Esophagus muscularis mucosa (tissue), 4 donors: ENCODE results near the gene TMEM131L. TPM values are rescaled to one million over a fixed set of nuclear protein-coding genes. Genes with fewer than 3 reads are reported as not detected.

Source experiments
- DNase-seq: peaks from one replicate; pipeline ENCODE4 v3.0.0-alpha.2; 2017; ENCODE audit errors: extremely low spot score
- H3K27ac ChIP-seq, 4 donors: fragments of 200-600 bp; sonication (generic); replicated peaks in 1 of 4; 1 replicate in 3 of 4; 2 replicates in 1 of 4; pipeline ENCODE4 v1.5.1; 2016 to 2019; ENCODE audit warnings: mild to moderate bottlenecking in 1 of 4
- H3K27me3 ChIP-seq, 4 donors: fragments of 200-600 bp; sonication (generic); one replicate each; pipeline versions ENCODE4 v1.5.1 to v1.6.0; 2016 to 2019
- H3K36me3 ChIP-seq, 4 donors: fragments of 200-600 bp; sonication (generic); one replicate each; pipeline ENCODE4 v1.5.1; 2016 to 2019
- H3K4me1 ChIP-seq, 4 donors: fragments of 200-600 bp; sonication (generic); one replicate each; pipeline ENCODE4 v1.5.1; 2016 to 2019
- H3K4me3 ChIP-seq, 4 donors: fragments of 200-600 bp; sonication (generic); 1 replicate in 2 of 4; 2 replicates in 2 of 4; pipeline ENCODE4 v1.5.1; 2016 to 2019; ENCODE audit warnings: mild to moderate bottlenecking in 4 of 4, moderate library complexity in 1 of 4
- H3K9me3 ChIP-seq, 4 donors: fragments of 200-600 bp; sonication (generic); 1 replicate in 3 of 4; 2 replicates in 1 of 4; pipeline ENCODE4 v1.5.1; 2016 to 2019
- CTCF ChIP-seq, 3 experiments: fragments of 200-600 bp in 2 of 3; fragments of 450-650 bp in 1 of 3; sonication (generic) in 2 of 3; IDR thresholded peaks; one replicate each; pipeline ENCODE4 v1.5.1; 2017 to 2019; ENCODE audit warnings: antibody characterized with exemption in 3 of 3, mild to moderate bottlenecking in 2 of 3, moderate library complexity in 1 of 3
- EP300 ChIP-seq: sonication (generic); formaldehyde crosslinking; IDR thresholded peaks from one replicate; pipeline ENCODE4 v1.6.1; 2017; ENCODE audit warnings: antibody characterized with exemption
- POLR2A ChIP-seq: fragments of 450-650 bp; IDR thresholded peaks from one replicate; pipeline ENCODE4 v1.6.1; 2017; ENCODE audit warnings: antibody characterized with exemption, moderate library complexity, mild to moderate bottlenecking, low read depth
- POLR2AphosphoS5 ChIP-seq, 2 donors: sonication (generic); formaldehyde crosslinking; IDR thresholded peaks; one replicate each; pipeline ENCODE4 v1.6.1; 2017; ENCODE audit warnings: antibody characterized with exemption in 2 of 2
- WGBS: methylation state at CpG from one replicate; pipeline ENCODE4 v1.1.5; 2018; 5-methylcytosine and 5-hydroxymethylcytosine counted together
- intact Hi-C: fragments of 100-400 bp; cut with DNase I; formaldehyde crosslinking; loops from one replicate; pipeline ENCODE4 v1.15.1; 2023
- total RNA-seq, 4 donors: library from RNA; depleted of rRNA; stranded (reverse); fragments of >200 nt; gene quantifications; one replicate each; pipeline versions ENCODE4 v1.1.0 to v1.2.1, GENCODE V29; 2016

Gene TMEM131L
- total RNA-seq, 4 donors from 2014 or later: 10.3 to 16.3 (median 12.1) TPM

- peaks cover 39 to 60% (median 46%) of the 10 kb centered on the region in 4 donors for H3K4me1 ChIP-seq
- no peaks in the 10 kb centered on the region for H3K27me3 ChIP-seq
- no peak for DNase-seq
- no peak overlapping the region for H3K4me3 ChIP-seq
- intact Hi-C loops: no loop called here
- no peak for TF ChIP-seq CTCF (IDR thresholded peaks at IDR 0.05)
- no peak for TF ChIP-seq POLR2A
- no peak for TF ChIP-seq POLR2AphosphoS5 (IDR thresholded peaks at IDR 0.05)
- no peak for TF ChIP-seq EP300
- H3K27ac ChIP-seq: peak overlapping the region; percentile 21 to 40 (median 32)
- WGBS: 65% methylated on average over 5 of the region's 5 CpGs
- H3K9me3 ChIP-seq: no peaks in the 10 kb centered on the region
- no peaks in the 10 kb centered on the region for H3K36me3 ChIP-seq
These were observed 57.1 kb downstream of the TMEM131L start for GRCh38 chr4:153523164-153523796.

GRCh38 chr4:153523941-153524386 lies 57.8 kb downstream of the TMEM131L start:
- peak overlapping the region; percentile 21 to 40 (median 32) for H3K27ac ChIP-seq
- H3K4me1 ChIP-seq: peaks cover 39 to 59% (median 45%) of the 10 kb centered on the region in 4 donors
- H3K4me3 ChIP-seq: no peak overlapping the region
- DNase-seq: peak; percentile 74
- WGBS: 31% methylated on average over 4 of the region's 4 CpGs
- intact Hi-C loops: no loop called here
- no peaks in the 10 kb centered on the region for H3K9me3 ChIP-seq
- TF ChIP-seq POLR2A (no peak), EP300 (no peak), CTCF (IDR thresholded peaks at IDR 0.05) (no peak), POLR2AphosphoS5 (IDR thresholded peaks at IDR 0.05) (no peak)
- no peaks in the 10 kb centered on the region for H3K27me3 ChIP-seq
- no peaks in the 10 kb centered on the region for H3K36me3 ChIP-seq

- Histone ChIP-seq H3K36me3 (no peaks in the 10 kb centered on the region), H3K9me3 (no peaks in the 10 kb centered on the region), H3K4me3 (no peak overlapping the region), H3K4me1 (peaks cover 39 to 59% (median 46%) of the 10 kb centered on the region in 4 donors), H3K27ac (peak overlapping the region; percentile 21 to 40 (median 32)), H3K27me3 (no peaks in the 10 kb centered on the region)
- DNase-seq: peak; percentile 26
- intact Hi-C loops: no loop called here
- WGBS: 87% methylated on average over 4 of the region's 4 CpGs
- no peak for TF ChIP-seq POLR2AphosphoS5 (IDR thresholded peaks at IDR 0.05)
- no peak for TF ChIP-seq CTCF (IDR thresholded peaks at IDR 0.05)
- TF ChIP-seq EP300: no peak
- no peak for TF ChIP-seq POLR2A
These were observed 58.5 kb downstream of the TMEM131L start for GRCh38 chr4:153524682-153525081.

- Histone ChIP-seq H3K9me3 (no peaks in the 10 kb centered on the region), H3K4me3 (no peak overlapping the region), H3K27ac (no peak overlapping the region), H3K4me1 (peaks cover 55 to 73% (median 65%) of the 10 kb centered on the region in 4 donors), H3K27me3 (no peaks in the 10 kb centered on the region), H3K36me3 (no peaks in the 10 kb centered on the region)
- intact Hi-C loops: no loop called here
- TF ChIP-seq POLR2A (no peak), CTCF (IDR thresholded peaks at IDR 0.05) (no peak), POLR2AphosphoS5 (IDR thresholded peaks at IDR 0.05) (no peak), EP300 (no peak)
- 96% methylated on average over 11 of the region's 11 CpGs for WGBS
- DNase-seq: peak; percentile 53
These were observed 61.5 kb downstream of the TMEM131L start for GRCh38 chr4:153527690-153528089.
